Psoas muscle (tissue), 8 donors: ENCODE results near the gene MAP7. TPM values are rescaled to one million over a fixed set of nuclear protein-coding genes. Genes with fewer than 3 reads are reported as not detected.

Experiments
- ATAC-seq, 4 donors: fragments of 200-7000 bp; cut with Tn5 transposase; one replicate each; pipeline ENCODE4 v1.9.1; 2020; ENCODE audit warnings: moderate library complexity in 3 of 4, mild to moderate bottlenecking in 2 of 4
- DNase-seq, 2 donors: peaks; one replicate each; pipeline ENCODE4 v3.0.0-alpha.2; 2020
- H3K27ac ChIP-seq: fragments of 200-600 bp; one replicate; pipeline ENCODE4 v1.8.0; 2022
- H3K27me3 ChIP-seq, 3 donors: fragments of 200-600 bp in 1 of 3; one replicate each; pipeline versions ENCODE4 v1.6.1 to v1.8.0; 2013 to 2022; ENCODE audit warnings: low read length in 2 of 3, mild to moderate bottlenecking in 2 of 3, moderate library complexity in 1 of 3; ENCODE audit not compliant: insufficient read depth in 3 of 3
- H3K36me3 ChIP-seq, 2 donors: fragments of 200-600 bp in 1 of 2; one replicate each; pipeline versions ENCODE4 v1.6.1 to v1.8.0; 2013 to 2022; ENCODE audit warnings: low read depth in 1 of 2, mild to moderate bottlenecking in 1 of 2, moderate library complexity in 1 of 2; ENCODE audit not compliant: insufficient read depth in 1 of 2
- H3K4me1 ChIP-seq: fragments of 200-600 bp; one replicate; pipeline ENCODE4 v1.8.0; 2022
- H3K4me3 ChIP-seq: fragments of 200-600 bp; one replicate; pipeline ENCODE4 v1.8.0; 2022; ENCODE audit warnings: mild to moderate bottlenecking
- H3K9me3 ChIP-seq: fragments of 200-600 bp; one replicate; pipeline ENCODE4 v1.8.0; 2022
- WGBS, 3 donors: extraction: QIAGEN DNeasy Blood & Tissue Kit; methylation state at CpG; one replicate each; pipeline versions ENCODE4 v1.1.6 to v1.1.7; 2013; 5-methylcytosine and 5-hydroxymethylcytosine counted together
- intact Hi-C, 2 donors: fragments of 100-400 bp; cut with DNase I; formaldehyde crosslinking; loops; one replicate each; pipeline versions ENCODE4 v1.11.0 to v1.14.2; 2022
- polyA plus RNA-seq, 3 donors: library from polyadenylated mRNA; stranded (reverse); fragments of 200-250 nt; gene quantifications; one replicate each; pipeline ENCODE4 v1.2.3, GENCODE V29; 2013
- total RNA-seq, 4 donors: library from RNA; stranded (reverse); fragmentation: NEBNext Ultra II Directional in 2 of 4; extraction: Animal tissue kit (Norgen Biotek cat#: 25700) in 2 of 4; gene quantifications; one replicate each; pipeline versions ENCODE4 v1.2.1 to v1.2.4, GENCODE V29; 2021 to 2023
- TF ChIP-seq, protein P1 (sequence below): fragments of 200-600 bp; IDR thresholded peaks from one replicate; pipeline ENCODE4 v1.8.0; 2022; ENCODE audit warnings: antibody characterized with exemption
- donor health status: healthy with polysubstance abuse.
- donor health status: DM: no; HTN: no; CAD: no; lungs with moderate emphysema.
- donor health status: Bipolar disorder and iron deficiency.
- donor health status: healthy.
- donor health status: DM: yes; HTN: yes; CAD: no.
- donor health status: DM: no; HTN: no; CAD: no.
- donor health status: DM: no; HTN: no; CAD: no.
- donor health status: DM: yes; HTN: yes; CAD: no.

The MAP7 gene
- total and polyA plus RNA-seq, 7 donors: 0.10 to 0.94 (median 0.32) TPM

- TF ChIP-seq, protein P1, sequence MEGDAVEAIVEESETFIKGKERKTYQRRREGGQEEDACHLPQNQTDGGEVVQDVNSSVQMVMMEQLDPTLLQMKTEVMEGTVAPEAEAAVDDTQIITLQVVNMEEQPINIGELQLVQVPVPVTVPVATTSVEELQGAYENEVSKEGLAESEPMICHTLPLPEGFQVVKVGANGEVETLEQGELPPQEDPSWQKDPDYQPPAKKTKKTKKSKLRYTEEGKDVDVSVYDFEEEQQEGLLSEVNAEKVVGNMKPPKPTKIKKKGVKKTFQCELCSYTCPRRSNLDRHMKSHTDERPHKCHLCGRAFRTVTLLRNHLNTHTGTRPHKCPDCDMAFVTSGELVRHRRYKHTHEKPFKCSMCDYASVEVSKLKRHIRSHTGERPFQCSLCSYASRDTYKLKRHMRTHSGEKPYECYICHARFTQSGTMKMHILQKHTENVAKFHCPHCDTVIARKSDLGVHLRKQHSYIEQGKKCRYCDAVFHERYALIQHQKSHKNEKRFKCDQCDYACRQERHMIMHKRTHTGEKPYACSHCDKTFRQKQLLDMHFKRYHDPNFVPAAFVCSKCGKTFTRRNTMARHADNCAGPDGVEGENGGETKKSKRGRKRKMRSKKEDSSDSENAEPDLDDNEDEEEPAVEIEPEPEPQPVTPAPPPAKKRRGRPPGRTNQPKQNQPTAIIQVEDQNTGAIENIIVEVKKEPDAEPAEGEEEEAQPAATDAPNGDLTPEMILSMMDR: no peak
Measured at GRCh38 chr6:136344420-136344819, 205.8 kb downstream of the MAP7 start.

GRCh38 chr6:136343700-136344099 lies 206.5 kb downstream of the MAP7 start:
- Histone ChIP-seq H3K27ac (no peak overlapping the region), H3K9me3 (no peaks in the 10 kb centered on the region), H3K4me3 (no peak overlapping the region), H3K36me3 (no peaks in the 10 kb centered on the region), H3K27me3 (no peaks in the 10 kb centered on the region), H3K4me1 (no peaks in the 10 kb centered on the region)
- TF ChIP-seq, protein P1: no peak
- intact Hi-C loops: no loop called here
- DNase-seq (no peak), ATAC-seq (no peak)
- WGBS, 3 donors: 84 to 90% (median 84%) methylated on average over 1 of the region's 1 CpG

More at GRCh38 chr6:136344420-136344819, 205.8 kb downstream of the MAP7 start:
- Histone ChIP-seq H3K4me3 (no peak overlapping the region), H3K36me3 (no peaks in the 10 kb centered on the region), H3K27me3 (no peaks in the 10 kb centered on the region), H3K27ac (no peak overlapping the region), H3K9me3 (no peaks in the 10 kb centered on the region), H3K4me1 (no peaks in the 10 kb centered on the region)
- WGBS, 3 donors: 50 to 55% (median 51%) methylated on average over 2 of the region's 2 CpGs
- ATAC-seq (no peak), DNase-seq (no peak)
- intact Hi-C loops: no loop called here

DNA sequence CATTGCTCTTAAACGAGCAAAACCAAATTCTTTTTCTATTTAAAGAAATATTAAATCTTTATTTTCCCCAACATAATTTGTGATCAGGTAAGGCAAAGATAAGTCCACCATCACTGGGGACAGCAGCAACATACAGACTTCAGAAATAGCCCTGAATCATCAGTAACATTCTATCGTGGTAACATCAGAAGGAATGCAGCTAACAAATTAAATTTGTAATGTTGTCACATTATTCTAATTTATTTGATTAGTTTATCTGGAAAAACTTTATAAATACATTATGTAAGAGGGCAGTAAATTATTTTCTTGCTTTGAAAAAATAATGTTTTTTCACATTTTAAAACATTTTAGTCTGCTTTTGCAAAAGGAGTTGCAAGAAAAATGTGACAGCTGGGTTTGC lies 206.9 kb downstream of the MAP7 start:
- Histone ChIP-seq H3K27me3 (no peaks in the 10 kb centered on the region), H3K36me3 (no peaks in the 10 kb centered on the region), H3K4me3 (no peak overlapping the region), H3K9me3 (no peaks in the 10 kb centered on the region), H3K4me1 (no peaks in the 10 kb centered on the region), H3K27ac (no peak overlapping the region)
- TF ChIP-seq, protein P1: no peak
- ATAC-seq: no peak
- DNase-seq: no peak
- intact Hi-C loops: no loop called here
- 18 to 43% (median 31%) methylated on average over 2 of the region's 2 CpGs for WGBS, 3 donors

DNA sequence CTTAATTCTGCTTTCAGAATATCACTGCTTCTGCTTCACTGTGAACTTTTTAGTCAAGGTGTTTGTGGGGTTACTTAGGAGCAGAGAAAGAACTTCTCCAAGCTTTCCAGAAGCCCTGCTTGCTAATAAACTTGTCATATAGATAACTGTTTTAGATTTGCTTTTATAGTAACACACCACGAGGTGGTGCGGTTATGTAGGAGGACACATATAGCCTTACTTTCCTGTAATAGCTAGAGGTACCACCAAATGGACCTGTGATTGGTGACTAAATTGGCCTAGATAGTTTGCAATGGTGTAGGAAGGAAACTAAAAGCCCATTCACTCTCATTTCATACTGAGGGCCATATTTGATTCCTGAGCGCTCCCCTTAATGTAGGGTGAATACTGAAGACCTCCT lies 208.3 kb downstream of the MAP7 start:
- WGBS, 3 donors: 91 to 94% (median 93%) methylated on average over 3 of the region's 3 CpGs
- no peak overlapping the region for H3K27ac ChIP-seq
- no peaks in the 10 kb centered on the region for H3K4me1 ChIP-seq
- DNase-seq (no peak), ATAC-seq (no peak)
- intact Hi-C loops: no loop called here
- no peaks in the 10 kb centered on the region for H3K36me3 ChIP-seq
- no peaks in the 10 kb centered on the region for H3K9me3 ChIP-seq
- TF ChIP-seq, protein P1: no peak
- H3K27me3 ChIP-seq: no peaks in the 10 kb centered on the region
- H3K4me3 ChIP-seq: no peak overlapping the region

- DNase-seq (no peak), ATAC-seq (no peak)
- Histone ChIP-seq H3K4me3 (no peak overlapping the region), H3K4me1 (no peaks in the 10 kb centered on the region), H3K27ac (no peak overlapping the region), H3K9me3 (no peaks in the 10 kb centered on the region), H3K27me3 (no peaks in the 10 kb centered on the region), H3K36me3 (no peaks in the 10 kb centered on the region)
- intact Hi-C loops: no loop called here
- TF ChIP-seq, protein P1: no peak
- 92 to 94% (median 93%) methylated on average over 3 of the region's 3 CpGs for WGBS, 3 donors
Measured at GRCh38 chr6:136341367-136341766, 208.9 kb downstream of the MAP7 start.
